ENCODE results near the gene CENPU. TPM values are rescaled to one million over a fixed set of nuclear protein-coding genes. Genes with fewer than 3 reads are reported as not detected.

CENPU gene
- total RNA-seq, 1 experiment from 2014 or later, result 38.2 TPM

- H3K79me2 ChIP-seq (ENCODE audit: low read length), result peaks cover 64% of the 10 kb centered on the region
- DNase-seq (peak; percentile 35), ATAC-seq (peak; percentile 6; the same call in 1 of the 2 replicates)
- H4K20me1 ChIP-seq (ENCODE audit: low read length), result no peaks in the 10 kb centered on the region
- peak overlapping the region; percentile 93 for H3K4me3 ChIP-seq (ENCODE audit: low read length)
- H3K4me1 ChIP-seq (ENCODE audit: insufficient read depth, low read length), result peaks cover 21% of the 10 kb centered on the region
- H3K27ac ChIP-seq (ENCODE audit: low read length), result no peak overlapping the region
- H3F3A ChIP-seq (ENCODE audit: low read length, unreplicated experiment), result no peaks in the 10 kb centered on the region
- H3K9me3 ChIP-seq (ENCODE audit: low read length), result no peaks in the 10 kb centered on the region
- H2AFZ ChIP-seq (ENCODE audit: low read length), result peak overlapping the region; percentile 76; the same call in 1 of the 2 replicates
- H3K9ac ChIP-seq (ENCODE audit: low read length), result peak overlapping the region; percentile 84
- CTCF ChIA-PET, result no interaction called here
- H3K9me2 ChIP-seq (replicated peaks; ENCODE audit: low read length), result no peaks in the 10 kb centered on the region
- POLR2A ChIA-PET (ENCODE audit: unreplicated experiment), result interaction anchor here (0.5 to 0.6 kb wide), 2 partner anchors 110 to 476 kb away, joined by 3 read pairs; no protein-coding TSS in a partner anchor
- H3K36me3 ChIP-seq (ENCODE audit: low read depth, low read length), result no peaks in the 10 kb centered on the region
- H3K4me2 ChIP-seq (ENCODE audit: low read length), result peak overlapping the region; percentile 90
- intact Hi-C loops (cut with micrococcal nuclease), result loop anchor here (2.0 to 10.0 kb wide), 3 partner anchors 100 to 383 kb away; no protein-coding TSS in a partner anchor
- no peaks in the 10 kb centered on the region for H3K27me3 ChIP-seq (ENCODE audit: low read length)
- BruUV-seq (replicated peaks), result TSS peak; percentile 28
- TF ChIP-seq EZH2 (IDR thresholded peaks at IDR 0.05; ENCODE audit: low read length, unreplicated experiment) (no peak), CTCF (conservative IDR thresholded peaks at IDR 0.05; ENCODE audit: low read depth, low read length) (no peak), EZH2phosphoT487 (IDR thresholded peaks at IDR 0.05; ENCODE audit: borderline replicate concordance, low read length) (no peak)
Observed at GRCh38 chr4:184647266-184648053, 86.4 kb downstream of the CENPU start.

GRCh38 chr4:184645904-184646610 lies 87.8 kb downstream of the CENPU start:
- Histone ChIP-seq H3K79me2 (ENCODE audit: low read length) (peaks cover 75% of the 10 kb centered on the region), H3K9me3 (ENCODE audit: low read length) (no peaks in the 10 kb centered on the region), H3K9ac (ENCODE audit: low read length) (no peak overlapping the region), H3K4me2 (ENCODE audit: low read length) (no peak overlapping the region), H2AFZ (ENCODE audit: low read length) (no peak overlapping the region), H3K4me3 (ENCODE audit: low read length) (no peak overlapping the region), H3K4me1 (ENCODE audit: insufficient read depth, low read length) (peaks cover 21% of the 10 kb centered on the region), H3K27me3 (ENCODE audit: low read length) (no peaks in the 10 kb centered on the region), H3K36me3 (ENCODE audit: low read depth, low read length) (no peaks in the 10 kb centered on the region), H3F3A (ENCODE audit: low read length, unreplicated experiment) (no peaks in the 10 kb centered on the region), H3K27ac (ENCODE audit: low read length) (no peak overlapping the region), H3K9me2 (replicated peaks; ENCODE audit: low read length) (no peaks in the 10 kb centered on the region), H4K20me1 (ENCODE audit: low read length) (no peaks in the 10 kb centered on the region)
- DNase-seq (no peak), ATAC-seq (no peak)
- CTCF ChIA-PET, result no interaction called here
- intact Hi-C loops (cut with micrococcal nuclease), result loop anchor here (5.0 to 10.0 kb wide), 2 partner anchors 101 to 241 kb away; no protein-coding TSS in a partner anchor
- POLR2A ChIA-PET (ENCODE audit: unreplicated experiment), result no interaction called here
- BruUV-seq (replicated peaks), result no TSS peak
- TF ChIP-seq EZH2phosphoT487 (IDR thresholded peaks at IDR 0.05; ENCODE audit: borderline replicate concordance, low read length) (no peak), EZH2 (IDR thresholded peaks at IDR 0.05; ENCODE audit: low read length, unreplicated experiment) (no peak), CTCF (conservative IDR thresholded peaks at IDR 0.05; ENCODE audit: low read depth, low read length) (no peak)
